HG03460 (cell line): ENCODE data around the gene FOXG1.

Experiments used
- ATAC-seq: cut with Tn5 transposase; IDR thresholded peaks from one replicate; pipeline ENCODE4 v1.9.1; 2021; ENCODE audit not compliant: unreplicated experiment

The FOXG1 gene

GRCh38 chr14:28766469-28766955 lies at the start of gene FOXG1:
TSS of gene FOXG1 (plus strand) at chr14:28766787. CDS start at chr14:28767280, 493 bp downstream.
- ATAC-seq = no peak

DNA sequence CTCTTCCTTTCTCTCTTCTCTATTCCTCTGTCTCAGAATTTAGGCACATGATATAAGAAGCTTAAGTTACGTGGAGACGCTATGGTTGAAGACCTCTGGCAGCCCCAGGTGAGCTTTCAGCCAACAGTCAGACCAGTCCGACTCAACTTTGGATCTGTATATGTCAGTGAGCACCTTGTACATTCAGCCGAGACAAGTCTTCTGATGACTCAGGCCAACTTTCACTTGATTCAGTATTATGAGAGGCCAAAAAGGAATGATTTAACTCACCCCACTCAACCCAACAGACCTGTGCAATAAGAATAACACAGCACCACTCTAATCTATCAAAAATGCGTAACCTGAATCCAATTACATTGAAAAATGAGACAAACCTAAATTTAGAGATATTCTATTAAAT lies 47.5 kb upstream of the FOXG1 start:
- ATAC-seq = no peak

- ATAC-seq = no peak
Observed at GRCh38 chr14:28731358-28731757, 35.2 kb upstream of the FOXG1 start.

DNA sequence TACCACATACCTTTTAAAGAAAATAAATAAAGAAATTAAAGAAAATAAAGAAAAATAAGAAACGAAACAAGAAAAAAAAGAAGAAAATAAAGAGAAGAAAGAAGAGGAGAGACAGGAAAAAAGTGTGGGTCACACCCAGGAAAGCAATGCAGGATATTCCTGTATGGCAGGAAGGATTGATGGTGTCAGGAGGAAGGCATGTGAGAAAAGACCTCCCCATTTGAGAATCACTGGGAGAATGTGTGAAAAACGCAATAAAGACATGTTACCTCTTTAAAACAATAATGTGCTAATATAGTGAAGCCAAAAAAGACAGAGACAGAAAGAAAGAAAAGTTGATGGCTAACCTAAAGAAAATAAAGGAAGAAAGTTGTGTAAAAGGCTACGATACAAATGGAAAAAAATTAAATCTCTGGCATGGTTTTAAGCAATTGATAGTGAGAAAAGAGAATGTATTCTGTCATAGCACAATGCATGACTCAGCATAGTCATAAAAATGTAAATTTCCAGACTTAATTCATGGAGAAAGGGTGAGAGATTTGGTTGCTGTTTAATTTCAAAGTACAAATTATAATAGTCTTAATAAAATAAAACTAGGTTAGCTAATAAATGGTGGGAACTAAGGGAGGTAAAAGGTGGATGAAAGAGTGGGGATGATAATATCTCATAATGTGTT lies 24.3 kb upstream of the FOXG1 start:
- ATAC-seq = no peak

DNA sequence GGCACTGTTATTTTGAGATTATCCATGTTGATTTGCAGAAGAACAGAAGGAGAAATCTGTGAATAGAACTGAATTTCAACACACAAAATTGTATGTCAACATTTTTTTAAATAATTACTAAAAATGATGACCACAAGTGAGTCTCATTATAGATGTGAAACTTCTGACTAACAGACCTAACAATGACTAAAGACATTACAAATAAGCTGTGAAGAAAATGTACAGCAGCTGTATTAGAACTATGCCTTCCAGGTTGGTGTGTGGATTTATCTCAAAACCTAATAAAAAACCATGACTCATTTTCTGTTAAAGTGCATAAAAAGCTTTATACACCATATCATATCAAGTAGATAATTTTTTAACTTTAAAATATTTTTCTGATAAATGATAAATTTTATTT lies 22.5 kb upstream of the FOXG1 start:
- ATAC-seq = peak; percentile 62

DNA sequence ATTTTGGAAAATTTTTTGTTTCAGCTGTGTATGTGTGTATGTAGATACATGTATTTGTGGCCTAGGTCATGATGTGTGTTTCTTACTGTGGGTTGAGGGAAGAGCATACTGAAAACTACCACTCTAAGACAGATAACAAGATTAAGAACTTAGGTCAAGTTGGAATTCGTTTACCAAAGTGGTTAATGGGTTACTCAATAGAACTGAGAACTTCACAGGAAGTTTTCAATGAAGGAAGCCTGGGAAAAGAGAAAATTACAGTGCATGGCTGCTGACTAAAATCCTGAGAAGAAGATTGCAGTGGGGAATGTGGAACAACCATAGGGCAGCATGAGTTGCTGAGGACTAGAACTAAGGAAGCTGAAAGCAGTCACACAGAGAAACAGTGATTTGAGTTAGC lies 21.4 kb upstream of the FOXG1 start:
- ATAC-seq = no peak

DNA sequence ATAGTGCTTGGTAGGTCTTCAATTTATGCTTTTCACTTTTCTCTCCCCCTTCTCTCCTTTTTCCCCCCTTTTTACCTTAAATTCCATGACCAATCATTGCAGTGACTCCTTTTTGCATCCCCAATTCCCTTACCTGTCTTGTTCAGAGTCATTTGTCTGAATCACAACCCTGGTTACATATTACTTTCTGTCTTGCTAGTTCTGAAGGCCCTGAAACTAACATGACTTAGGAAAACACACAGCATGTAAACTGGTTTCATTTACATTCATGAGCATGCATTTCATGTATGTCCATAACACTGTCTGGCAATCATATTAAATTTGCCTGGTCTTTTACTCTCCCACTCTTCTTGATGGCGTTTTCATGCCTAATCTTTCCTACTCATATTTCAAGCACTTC lies 20.3 kb upstream of the FOXG1 start:
- peak; percentile 48 for ATAC-seq

DNA sequence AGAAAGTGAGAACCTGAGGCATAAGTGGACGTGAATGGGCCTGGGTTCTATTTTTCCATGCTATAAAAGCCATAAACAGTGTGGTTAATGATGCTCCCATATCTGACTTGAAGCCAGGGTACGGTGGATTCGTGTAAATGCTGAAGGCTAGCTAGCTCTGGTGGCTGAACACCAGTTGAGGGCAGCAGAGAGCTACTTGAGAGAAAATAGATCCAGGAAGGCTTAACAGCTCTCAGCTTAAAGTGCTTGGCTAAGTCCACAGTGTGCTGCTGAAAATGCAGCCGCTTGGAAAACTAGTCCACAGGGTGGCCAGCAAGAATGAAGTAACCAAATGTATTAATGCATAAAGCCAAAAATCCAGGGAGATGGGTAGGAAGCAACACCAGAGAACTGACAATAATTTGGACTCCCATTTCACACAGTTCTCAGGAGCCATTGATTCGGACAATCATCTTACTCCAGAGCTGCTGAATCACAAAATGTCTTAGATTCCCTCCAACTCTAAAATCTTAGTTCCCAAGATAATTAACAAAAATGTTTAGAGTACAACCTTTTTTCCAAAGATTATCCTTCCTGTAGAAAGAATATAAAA lies 15.0 kb upstream of the FOXG1 start:
- ATAC-seq = peak; percentile 63

- no peak for ATAC-seq
Observed at GRCh38 chr14:28754209-28754985, 12.2 kb upstream of the FOXG1 start.

DNA sequence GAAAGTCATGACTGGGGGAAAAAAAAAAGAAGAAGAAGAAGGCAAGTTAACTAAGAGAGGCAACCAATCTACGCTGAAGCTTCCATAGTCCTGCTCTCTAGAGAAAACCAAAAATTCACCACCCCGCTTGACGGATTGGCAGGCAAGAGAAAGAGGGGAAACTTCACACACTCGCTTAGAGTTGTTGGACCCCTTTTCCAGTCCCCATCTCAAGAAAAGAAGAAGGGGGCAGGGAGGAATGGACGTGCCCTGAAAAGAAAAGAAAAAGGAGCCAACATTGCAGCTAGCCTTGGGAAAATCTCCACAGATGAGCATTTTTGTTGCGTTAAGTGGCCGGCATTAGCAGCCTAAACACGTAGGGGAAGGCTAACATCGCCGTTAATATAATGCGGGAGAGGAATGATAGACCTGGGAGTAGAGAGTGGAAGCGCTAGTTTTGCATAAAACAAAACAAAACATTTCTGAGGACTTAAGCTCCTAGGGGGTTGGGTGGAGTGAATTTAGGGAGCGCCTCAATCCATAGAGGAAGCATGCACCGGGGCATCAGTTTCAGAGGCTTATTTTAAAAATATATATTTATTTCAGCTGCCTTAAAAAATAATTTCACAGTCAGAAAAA lies 11.3 kb upstream of the FOXG1 start:
- no peak for ATAC-seq

DNA sequence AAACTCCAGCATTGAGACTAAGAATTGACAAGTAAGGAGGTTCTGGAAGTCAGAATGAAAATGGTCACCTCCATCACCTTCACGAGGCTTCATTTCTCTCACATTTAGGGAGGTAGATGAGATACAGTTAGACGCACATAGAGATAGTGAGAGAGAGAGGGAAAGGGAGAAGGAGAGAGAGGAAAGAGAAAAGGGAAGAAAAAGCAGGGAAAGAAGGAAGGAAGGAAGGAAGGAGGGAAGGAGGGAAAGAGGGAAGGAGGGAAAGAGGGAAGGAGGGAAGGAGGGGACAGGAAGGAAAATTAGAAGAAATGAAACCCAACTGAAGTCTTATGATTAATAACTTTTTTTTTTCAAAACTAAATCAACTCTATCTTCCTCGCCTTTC lies 10.7 kb upstream of the FOXG1 start:
- no peak for ATAC-seq

DNA sequence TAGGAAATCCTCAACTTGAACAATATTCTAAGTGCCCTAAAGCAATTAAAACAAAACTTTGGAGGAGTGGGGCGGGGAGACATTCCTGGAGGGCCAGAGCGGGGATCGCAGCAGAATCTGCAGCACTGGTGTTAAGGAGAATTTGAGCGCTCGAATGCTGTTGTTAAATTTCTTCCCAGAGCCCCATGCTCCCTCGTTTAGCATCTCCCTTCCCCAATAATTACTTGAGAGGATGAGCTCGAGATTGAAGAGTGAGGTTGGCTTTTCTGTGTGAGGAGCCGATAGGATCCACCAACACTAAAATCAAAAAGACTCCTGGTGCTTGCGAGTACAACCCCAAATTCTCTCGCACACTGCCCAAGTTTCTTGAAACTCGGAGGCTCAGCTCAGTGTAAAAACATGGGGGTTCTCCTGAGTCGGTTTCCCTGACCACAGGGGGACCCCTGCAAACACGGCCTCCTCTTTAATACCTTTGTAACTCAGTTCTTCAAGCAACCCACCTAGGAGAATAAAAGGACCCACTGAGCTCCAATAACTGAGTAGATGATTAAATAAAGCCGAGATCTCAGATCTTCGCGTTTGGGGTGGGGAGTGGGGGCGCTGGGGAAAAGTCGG lies 10.2 kb upstream of the FOXG1 start:
- no peak for ATAC-seq

- no peak for ATAC-seq
Observed at GRCh38 chr14:28756884-28757570, 9.6 kb upstream of the FOXG1 start.

- no peak for ATAC-seq
Observed at GRCh38 chr14:28757786-28758185, 8.8 kb upstream of the FOXG1 start.

GRCh38 chr14:28758253-28758884 lies 8.2 kb upstream of the FOXG1 start:
- no peak for ATAC-seq

DNA sequence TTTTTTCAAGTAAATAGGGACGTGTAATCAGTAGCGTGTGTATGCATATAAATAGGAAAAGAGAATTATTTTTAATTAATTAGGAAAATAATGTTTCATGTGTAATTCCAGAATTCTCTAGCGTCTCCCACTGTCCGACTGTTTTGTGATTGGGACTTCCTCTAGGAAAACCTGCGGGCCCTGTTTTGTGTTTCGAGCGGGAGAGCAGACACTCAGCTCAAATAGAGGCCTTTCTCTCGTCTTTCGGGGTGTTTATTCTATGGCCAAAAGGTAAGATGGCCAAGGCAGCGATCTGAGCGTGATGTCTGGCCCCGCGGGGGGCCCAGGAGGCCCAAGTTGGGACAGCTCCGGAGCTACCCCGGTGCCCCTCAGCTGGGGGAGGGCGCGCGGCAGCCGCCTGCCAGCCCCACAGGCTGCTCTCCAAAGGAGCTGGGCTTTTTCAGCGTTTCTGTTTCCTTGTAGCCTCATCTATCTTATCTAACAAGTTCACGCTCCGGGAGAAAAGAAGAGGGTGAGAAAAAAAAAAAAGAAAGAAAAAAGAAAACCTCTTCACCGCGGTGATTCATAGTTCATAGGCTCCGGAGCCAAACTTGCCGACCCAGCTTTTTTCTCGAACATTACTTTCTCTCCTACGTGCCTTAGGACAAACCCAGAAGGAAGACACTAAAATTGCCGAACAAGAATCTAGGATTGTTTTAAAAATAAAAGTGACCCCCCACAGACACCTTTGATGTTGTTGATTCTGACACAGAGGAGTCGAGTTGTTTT lies 7.5 kb upstream of the FOXG1 start:
- ATAC-seq = no peak

DNA sequence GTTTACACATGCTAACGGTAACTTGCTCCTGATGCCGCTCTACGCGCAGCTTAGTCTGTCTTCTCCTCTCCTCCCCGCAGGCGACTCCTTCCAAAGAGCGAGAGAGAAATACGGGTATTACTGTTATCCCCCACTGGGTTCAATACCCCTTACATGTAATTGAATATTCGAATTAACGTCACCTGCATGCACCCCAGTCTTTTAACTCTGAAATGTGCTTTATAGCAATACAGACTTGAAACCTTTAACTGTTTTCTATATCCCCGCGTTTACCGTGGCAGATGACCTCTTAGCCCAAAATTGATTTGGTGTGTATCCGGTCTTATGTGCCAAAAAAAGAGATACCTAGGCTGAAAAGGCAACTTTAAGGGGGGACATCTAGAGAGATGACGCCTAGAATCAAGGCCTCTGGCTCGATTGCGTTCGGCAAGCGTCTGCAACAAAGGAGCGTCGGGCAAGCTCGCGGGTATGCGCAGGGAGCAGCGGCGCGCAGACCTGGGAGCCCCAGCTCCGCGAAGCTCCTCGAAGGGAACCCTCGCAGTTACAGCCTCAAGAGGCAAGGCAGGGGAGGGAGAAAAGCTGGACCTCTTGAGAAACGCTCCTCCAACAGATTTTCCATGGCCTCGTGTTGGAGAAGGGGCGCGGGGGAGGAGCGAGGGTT lies 6.8 kb upstream of the FOXG1 start:
- no peak for ATAC-seq

DNA sequence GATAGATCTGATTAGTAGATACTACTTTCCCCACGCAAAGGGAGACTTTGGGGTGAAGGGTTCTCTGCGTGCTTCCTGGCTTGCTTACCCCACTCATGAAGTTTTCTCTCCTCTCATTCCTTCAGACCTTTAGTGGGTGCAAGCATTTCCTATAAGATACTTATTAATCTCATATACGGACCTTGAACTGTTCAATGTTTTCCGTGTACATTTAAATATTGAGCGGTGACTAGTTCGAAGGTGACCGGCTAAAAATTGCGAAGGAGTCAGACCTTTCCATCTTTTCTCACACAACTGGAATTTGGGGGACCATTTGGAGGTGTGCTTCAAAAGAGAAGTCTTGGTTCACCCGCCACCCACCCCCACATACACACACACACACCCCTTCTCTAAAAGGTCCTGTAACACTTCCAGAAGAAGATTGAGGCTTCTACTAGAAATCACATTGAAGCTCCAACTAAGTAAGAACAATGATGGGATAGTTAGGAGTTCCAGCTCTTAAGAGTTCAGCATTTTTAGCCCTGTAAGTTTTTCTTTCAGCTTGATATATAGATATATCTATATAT lies 6.1 kb upstream of the FOXG1 start:
- no peak for ATAC-seq
